ENCODE data around the gene CLEC16A. TPM values are rescaled to one million over a fixed set of nuclear protein-coding genes. Genes with fewer than 3 reads are reported as not detected.

CLEC16A gene
- total and polyA plus RNA-seq, 9 of the 15 experiments (the other 6 are each of a cell fraction or from before 2014, with no cell fraction given): 1.00 to 22.3 (median 10.0) TPM

GRCh38 chr16:11004973-11005610 lies 60.7 kb downstream of the CLEC16A start:
- H2AFZ ChIP-seq (ENCODE audit: low read depth, low read length): no peak overlapping the region
- no TSS peak for BruUV-seq (replicated peaks)
- no peak for ATAC-seq
- TF ChIP-seq SOX6 (IDR thresholded peaks at IDR 0.05): no peak
- TF ChIP-seq KHSRP (IDR thresholded peaks at IDR 0.05): no peak
- no peak for TF ChIP-seq CHD1 (IDR thresholded peaks at IDR 0.05; ENCODE audit: low read length)
- TF ChIP-seq TCFL5 (CRISPR knock-in tag; conservative IDR thresholded peaks at IDR 0.05): no peak
- TF ChIP-seq ZBTB43 (CRISPR knock-in tag; IDR thresholded peaks at IDR 0.05): no peak
- no peak for TF ChIP-seq PTBP1 (IDR thresholded peaks at IDR 0.05; ENCODE audit: low read depth, low read length)
- TF ChIP-seq ZFP91 (CRISPR knock-in tag; IDR thresholded peaks at IDR 0.05): no peak
- no peak for TF ChIP-seq U2AF1 (optimal IDR thresholded peaks at IDR 0.05; ENCODE audit: low read depth, low read length)
- no peak for TF ChIP-seq SIN3A (IDR thresholded peaks at IDR 0.05; ENCODE audit: borderline replicate concordance in 2 of 2, control insufficient read depth in 1 of 2, low read depth in 2 of 2, low read length in 2 of 2)
- TF ChIP-seq NFE2 (IDR thresholded peaks at IDR 0.05; ENCODE audit: low read depth): no peak
- no peak for TF ChIP-seq BHLHE40 (IDR thresholded peaks at IDR 0.05; ENCODE audit: low read length)
- no peak for TF ChIP-seq BMI1 (IDR thresholded peaks at IDR 0.05; ENCODE audit: low read length)
- TF ChIP-seq TAF1 (IDR thresholded peaks at IDR 0.05; ENCODE audit: control insufficient read depth, extremely low read depth, insufficient read depth, low read length, severe bottlenecking): no peak
- TF ChIP-seq POLR2AphosphoS5 (IDR thresholded peaks at IDR 0.05; ENCODE audit: control insufficient read depth, insufficient read depth, low read depth, low read length): no peak
- TF ChIP-seq MCM2 (IDR thresholded peaks at IDR 0.05; ENCODE audit: low read depth): no peak
- FAIRE-seq: no peak
- H3K4me2 ChIP-seq (ENCODE audit: insufficient read depth, low read length): no peak overlapping the region
- no peaks in the 10 kb centered on the region for H3K4me1 ChIP-seq (replicated peaks in 1 of 2; ENCODE audit: control insufficient read depth in 2 of 2, insufficient read depth in 2 of 2, low read length in 2 of 2)
- peaks cover 20% of the 10 kb centered on the region for H3K36me3 ChIP-seq (ENCODE audit: control insufficient read depth, insufficient read depth, low read length)
- no peaks in the 10 kb centered on the region for H3K79me2 ChIP-seq (ENCODE audit: control insufficient read depth, insufficient read depth, low read length)
- WGBS (ENCODE audit: insufficient coverage, low coverage, missing lambda C conversion rate): 50% methylated on average over 5 of the region's 5 CpGs
- intact Hi-C loops (cut with micrococcal nuclease) (no loop called here), in situ Hi-C loops (cut with MboI) (no loop called here)
- H3K27ac ChIP-seq (ENCODE audit: extremely low read depth, low read depth, low read length): no peak overlapping the region
- no peaks in the 10 kb centered on the region for H3K27me3 ChIP-seq (ENCODE audit: control insufficient read depth in 2 of 2, insufficient read depth in 2 of 2, low read length in 2 of 2)
- H3K4me3 ChIP-seq: no peak overlapping the region
- no peak overlapping the region for H3K9ac ChIP-seq (ENCODE audit: insufficient read depth in 1 of 2, low read depth in 2 of 2, low read length in 2 of 2)
- ChIA-PET CTCF (ENCODE audit: low intra/inter-chr PET ratio) (no interaction called here), POLR2A (no interaction called here)
- H4K20me1 ChIP-seq (replicated peaks; ENCODE audit: control insufficient read depth, insufficient read depth, low read length): no peaks in the 10 kb centered on the region
- no peaks in the 10 kb centered on the region for H3K9me3 ChIP-seq (replicated peaks; ENCODE audit: control insufficient read depth, insufficient read depth, low read depth, low read length)
- H3K9me1 ChIP-seq (ENCODE audit: control insufficient read depth, insufficient read depth, low read length): no peaks in the 10 kb centered on the region
- DNase-seq (ENCODE audit: extremely low read depth in 1 of 4, low spot score in 3 of 4): no peak

Data from K562 (cell line).